BJ (cell line): ENCODE data around the gene IRX3. TPM values are rescaled to one million over a fixed set of nuclear protein-coding genes. Genes with fewer than 3 reads are reported as not detected.

Experiments used
- CTCF ChIA-PET: fragments of 350-600 bp; formaldehyde crosslinking; extraction: SDS; loops from one replicate; lab custom pipeline; 2021; ENCODE audit warnings: antibody characterized with exemption, inconsistent platforms; lab: Yijun Ruan, JAX
- POLR2A ChIA-PET: fragments of 300-600 bp; sonication (Branson Sonifier 250); formaldehyde crosslinking; extraction: SDS; loops from one replicate; lab custom pipeline; 2021; ENCODE audit warnings: antibody characterized with exemption; lab: Charles Lee
- DNase-seq: peaks from one replicate; pipeline ENCODE4 v3.0.0-alpha.2; 2011; ENCODE audit warnings: low read depth
- H3K27me3 ChIP-seq: 2 replicates; pipeline ENCODE4 v1.6.0; 2011; ENCODE audit warnings: low read length; ENCODE audit not compliant: control insufficient read depth, insufficient read depth
- H3K36me3 ChIP-seq: 2 replicates; pipeline ENCODE4 v1.5.1; 2011; ENCODE audit warnings: low read length; ENCODE audit not compliant: control insufficient read depth, insufficient read depth
- H3K4me3 ChIP-seq: 2 replicates; pipeline ENCODE4 v1.5.1; 2011; ENCODE audit warnings: low read depth, mild to moderate bottlenecking, control low read depth, low read length
- CTCF ChIP-seq: IDR thresholded peaks from 2 replicates; pipeline ENCODE4 v1.5.1; 2011; ENCODE audit warnings: low read depth, mild to moderate bottlenecking, control low read depth, inconsistent platforms, low read length, moderate library complexity; ENCODE audit not compliant: insufficient read depth
- polyA plus RNA-seq: library from polyadenylated mRNA; depleted of rRNA; stranded (reverse); fragments of >200 nt; gene quantifications from 2 replicates; pipeline ENCODE4 v1.2.3, GENCODE V29; 2011

IRX3 gene
- polyA plus RNA-seq, 1 experiment: 2.2 TPM

DNA sequence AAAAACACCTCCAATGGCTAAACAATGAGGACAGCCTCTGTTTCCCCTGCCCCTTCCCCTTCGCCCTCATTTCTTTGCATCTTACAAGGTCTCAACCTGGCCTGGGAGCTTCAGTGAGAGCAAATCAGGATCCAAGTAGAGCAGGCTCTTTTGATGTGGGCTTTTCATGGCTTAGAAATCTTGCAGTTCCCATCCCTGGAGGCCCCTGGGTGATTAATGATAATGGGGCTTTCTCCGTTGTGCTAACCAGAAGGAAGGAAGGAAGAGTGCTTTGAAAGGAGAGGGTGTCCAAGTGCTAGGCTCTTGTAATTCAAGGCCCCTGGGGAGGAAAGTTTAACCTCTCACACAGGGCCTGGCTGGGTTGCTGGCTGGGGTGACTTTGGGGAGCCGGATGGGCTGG is 18.5 kb upstream of the IRX3 start:
- no peak for TF ChIP-seq CTCF
- CTCF ChIA-PET: interaction anchor here (1.1 kb wide), 1 partner anchor 13 kb away, joined by 3 read pairs; no protein-coding TSS in a partner anchor
- POLR2A ChIA-PET: no interaction called here
- Histone ChIP-seq H3K27me3 (no peaks in the 10 kb centered on the region), H3K4me3 (no peak overlapping the region), H3K36me3 (no peaks in the 10 kb centered on the region)
- DNase-seq: no peak

DNA sequence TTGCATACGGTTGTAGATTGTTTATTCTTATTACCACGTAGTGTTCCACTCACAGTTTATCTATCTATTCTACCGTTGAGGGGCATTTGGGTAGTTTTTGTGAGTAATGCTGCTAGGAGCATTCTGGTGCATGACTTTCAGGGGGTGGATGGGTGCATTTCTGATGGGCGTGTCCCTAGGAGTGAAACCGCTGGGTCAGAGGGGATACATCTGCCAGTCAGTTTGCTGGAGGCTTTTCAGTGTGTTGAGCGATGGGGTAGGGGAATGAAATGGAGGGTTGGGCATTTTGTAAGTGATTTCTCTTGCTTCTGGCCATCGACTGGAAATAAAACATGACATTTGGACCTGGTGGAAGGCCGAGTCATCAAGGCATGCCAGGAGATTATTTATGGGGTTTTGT is 17.0 kb upstream of the IRX3 start:
- no peak for TF ChIP-seq CTCF
- no peak for DNase-seq
- ChIA-PET POLR2A (no interaction called here), CTCF (no interaction called here)
- Histone ChIP-seq H3K36me3 (no peaks in the 10 kb centered on the region), H3K27me3 (no peaks in the 10 kb centered on the region), H3K4me3 (no peak overlapping the region)

GRCh38 chr16:54297154-54297553 is 10.6 kb upstream of the IRX3 start:
- Histone ChIP-seq H3K36me3 (no peaks in the 10 kb centered on the region), H3K27me3 (no peaks in the 10 kb centered on the region), H3K4me3 (no peak overlapping the region)
- no peak for TF ChIP-seq CTCF
- ChIA-PET POLR2A (no interaction called here), CTCF (no interaction called here)
- no peak for DNase-seq

DNA sequence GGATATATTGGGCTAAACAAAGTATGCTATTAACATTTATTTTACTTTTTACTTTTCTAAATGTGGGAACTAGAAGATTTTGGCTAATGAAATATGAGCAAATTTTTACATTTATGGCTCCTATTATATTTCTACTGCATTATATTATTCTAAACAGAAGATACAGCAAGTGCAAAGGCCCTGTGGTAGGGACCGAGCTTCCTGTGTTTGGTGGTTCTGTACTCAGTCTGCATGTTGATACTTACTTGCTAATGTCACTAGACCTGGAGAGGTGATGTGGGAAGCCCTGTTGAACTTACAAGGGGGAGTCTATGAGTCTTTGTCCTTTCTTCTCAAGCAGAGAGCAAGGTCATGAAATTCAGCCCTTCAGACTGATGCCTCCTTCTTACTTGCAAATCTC is 10.0 kb upstream of the IRX3 start:
- no peaks in the 10 kb centered on the region for H3K27me3 ChIP-seq
- no peak overlapping the region for H3K4me3 ChIP-seq
- POLR2A ChIA-PET: no interaction called here
- no peak for DNase-seq
- CTCF ChIA-PET: no interaction called here
- no peaks in the 10 kb centered on the region for H3K36me3 ChIP-seq
- no peak for TF ChIP-seq CTCF

DNA sequence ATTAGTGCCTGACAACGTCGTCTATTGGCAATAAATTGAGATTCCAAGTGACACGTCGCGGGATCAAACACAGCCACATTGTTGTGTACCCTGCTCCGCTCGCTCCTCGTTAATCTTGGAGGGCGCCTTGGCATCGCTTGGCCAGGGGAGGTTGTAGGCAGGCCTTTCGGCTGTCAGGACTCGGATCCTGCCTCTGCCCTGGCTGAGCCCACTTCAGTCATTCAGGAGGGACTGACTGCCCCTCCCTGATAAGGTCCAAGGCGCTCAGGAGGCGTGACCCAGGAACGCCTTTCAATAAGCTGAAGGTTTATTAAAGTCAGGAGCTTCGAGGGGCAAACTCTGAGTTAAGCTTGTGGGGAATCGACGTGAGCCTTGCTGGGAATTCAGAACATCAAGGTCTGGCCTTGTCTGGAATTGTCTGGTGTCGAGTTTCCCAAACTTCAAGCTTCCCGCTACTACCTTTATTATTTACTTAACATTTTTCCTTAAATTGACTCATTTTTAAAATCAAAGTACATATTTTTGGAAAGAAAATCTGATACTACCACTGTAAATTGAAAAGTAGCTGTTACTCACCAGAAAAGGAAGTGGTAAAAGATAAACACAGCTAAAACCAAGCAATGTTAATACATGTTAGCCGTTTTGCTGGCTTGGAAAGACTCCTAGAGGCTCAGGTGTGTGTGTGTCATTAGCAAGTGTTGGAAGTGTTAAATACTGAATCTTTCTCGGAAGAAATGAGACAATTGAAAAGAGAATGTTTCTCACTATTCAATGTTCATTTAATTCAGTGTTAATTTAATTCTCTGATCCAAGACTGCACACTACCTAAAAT is 5.3 kb upstream of the IRX3 start:
- H3K27me3 ChIP-seq: no peaks in the 10 kb centered on the region
- H3K4me3 ChIP-seq: no peak overlapping the region
- TF ChIP-seq CTCF: no peak
- POLR2A ChIA-PET: no interaction called here
- no peaks in the 10 kb centered on the region for H3K36me3 ChIP-seq
- no peak for DNase-seq
- CTCF ChIA-PET: interaction anchor here (0.6 kb wide), 1 partner anchor 651 kb away, joined by 3 read pairs; no protein-coding TSS in a partner anchor
